Testis (tissue), 2 donors: ENCODE measurements around the gene CST9.

Source experiments
- POLR2A ChIP-seq: fragments of 450-650 bp; IDR thresholded peaks from one replicate; pipeline ENCODE4 v1.6.1; 2017; ENCODE audit warnings: antibody characterized with exemption, mild to moderate bottlenecking, moderate library complexity
- TF ChIP-seq, protein P1 (sequence below), 3 experiments: fragments of 450-650 bp in 2 of 3; fragments of 200-600 bp in 1 of 3; sonication (generic) in 1 of 3; IDR thresholded peaks; one replicate each; pipeline ENCODE4 v1.5.1; 2016 to 2019; ENCODE audit warnings: antibody characterized with exemption in 3 of 3, mild to moderate bottlenecking in 2 of 3, moderate library complexity in 1 of 3

- TF ChIP-seq, protein P1, sequence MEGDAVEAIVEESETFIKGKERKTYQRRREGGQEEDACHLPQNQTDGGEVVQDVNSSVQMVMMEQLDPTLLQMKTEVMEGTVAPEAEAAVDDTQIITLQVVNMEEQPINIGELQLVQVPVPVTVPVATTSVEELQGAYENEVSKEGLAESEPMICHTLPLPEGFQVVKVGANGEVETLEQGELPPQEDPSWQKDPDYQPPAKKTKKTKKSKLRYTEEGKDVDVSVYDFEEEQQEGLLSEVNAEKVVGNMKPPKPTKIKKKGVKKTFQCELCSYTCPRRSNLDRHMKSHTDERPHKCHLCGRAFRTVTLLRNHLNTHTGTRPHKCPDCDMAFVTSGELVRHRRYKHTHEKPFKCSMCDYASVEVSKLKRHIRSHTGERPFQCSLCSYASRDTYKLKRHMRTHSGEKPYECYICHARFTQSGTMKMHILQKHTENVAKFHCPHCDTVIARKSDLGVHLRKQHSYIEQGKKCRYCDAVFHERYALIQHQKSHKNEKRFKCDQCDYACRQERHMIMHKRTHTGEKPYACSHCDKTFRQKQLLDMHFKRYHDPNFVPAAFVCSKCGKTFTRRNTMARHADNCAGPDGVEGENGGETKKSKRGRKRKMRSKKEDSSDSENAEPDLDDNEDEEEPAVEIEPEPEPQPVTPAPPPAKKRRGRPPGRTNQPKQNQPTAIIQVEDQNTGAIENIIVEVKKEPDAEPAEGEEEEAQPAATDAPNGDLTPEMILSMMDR (IDR thresholded peaks at IDR 0.05) = no peak
- no peak for TF ChIP-seq POLR2A
Measured at GRCh38 chr20:23647346-23647745, 41.6 kb upstream of the CST9 start.
